Suppressor macrophage (primary cell): ENCODE results near the gene ENHO.

Experiments
- DNase-seq, 4 experiments: peaks; one replicate each; pipeline ENCODE4 v3.0.0-alpha.2; 2020 to 2022

The ENHO gene

GRCh38 chr9:34522091-34522887, 501 bp downstream of the ENHO start:
- no peak for DNase-seq

GRCh38 chr9:34521406-34522045, 1.3 kb downstream of the ENHO start:
- DNase-seq, result no peak

- no peak for DNase-seq
Observed at GRCh38 chr9:34520505-34521385, 2.0 kb downstream of the ENHO start.

GRCh38 chr9:34520096-34520495, 2.7 kb downstream of the ENHO start:
- DNase-seq, result no peak

GRCh38 chr9:34519321-34520020, 3.3 kb downstream of the ENHO start:
- DNase-seq, result no peak

- peak in 1 of 4 experiments; percentile 21 for DNase-seq
Observed at GRCh38 chr9:34518896-34519295, 3.9 kb downstream of the ENHO start.

GRCh38 chr9:34518110-34518616, 4.6 kb downstream of the ENHO start:
- no peak for DNase-seq

- no peak for DNase-seq
Observed at GRCh38 chr9:34517185-34517584, 5.6 kb downstream of the ENHO start.

- no peak for DNase-seq
Observed at GRCh38 chr9:34515959-34516358, 6.8 kb downstream of the ENHO start.

GRCh38 chr9:34514816-34515215, 8.0 kb downstream of the ENHO start:
- no peak for DNase-seq

- DNase-seq, result no peak
Observed at GRCh38 chr9:34514401-34514800, 8.4 kb downstream of the ENHO start.

- DNase-seq, result no peak
Observed at GRCh38 chr9:34513567-34514214, 9.1 kb downstream of the ENHO start.

- DNase-seq, result no peak
Observed at GRCh38 chr9:34512131-34513078, 10.4 kb downstream of the ENHO start.

GRCh38 chr9:34510497-34511468, 12.0 kb downstream of the ENHO start:
- DNase-seq, result no peak

GRCh38 chr9:34508951-34509350, 13.8 kb downstream of the ENHO start:
- no peak for DNase-seq

- no peak for DNase-seq
Observed at GRCh38 chr9:34508463-34508862, 14.3 kb downstream of the ENHO start.

- DNase-seq, result no peak
Observed at GRCh38 chr9:34507966-34508365, 14.8 kb downstream of the ENHO start.

- no peak for DNase-seq
Observed at GRCh38 chr9:34507556-34507955, 15.2 kb downstream of the ENHO start.

- DNase-seq, result no peak
Observed at GRCh38 chr9:34506623-34507022, 16.2 kb downstream of the ENHO start.
